Breast epithelium (tissue), 3 donors: ENCODE measurements around the gene TMEM141.
"Not testable (repeated sequence)": the region's sequence is repeated elsewhere in the genome, so short reads cannot be mapped to it uniquely, and the experiment has no call there.

ENCODE experiments used
- CTCF ChIP-seq, 3 donors: fragments of 450-650 bp; IDR thresholded peaks; one replicate each; pipeline ENCODE4 v1.5.1; 2016 to 2017; ENCODE audit warnings: antibody characterized with exemption in 3 of 3, mild to moderate bottlenecking in 3 of 3, moderate library complexity in 3 of 3
- POLR2A ChIP-seq: fragments of 450-650 bp; IDR thresholded peaks from one replicate; pipeline ENCODE4 v1.6.1; 2016; ENCODE audit warnings: antibody characterized with exemption, mild to moderate bottlenecking, moderate library complexity

- TF ChIP-seq CTCF (IDR thresholded peaks at IDR 0.05); POLR2A: not testable (repeated sequence)
Observed at GRCh38 chr9:136765745-136766409, 25.3 kb upstream of the TMEM141 start.
